ENCODE measurements around the gene KEL.

DNA sequence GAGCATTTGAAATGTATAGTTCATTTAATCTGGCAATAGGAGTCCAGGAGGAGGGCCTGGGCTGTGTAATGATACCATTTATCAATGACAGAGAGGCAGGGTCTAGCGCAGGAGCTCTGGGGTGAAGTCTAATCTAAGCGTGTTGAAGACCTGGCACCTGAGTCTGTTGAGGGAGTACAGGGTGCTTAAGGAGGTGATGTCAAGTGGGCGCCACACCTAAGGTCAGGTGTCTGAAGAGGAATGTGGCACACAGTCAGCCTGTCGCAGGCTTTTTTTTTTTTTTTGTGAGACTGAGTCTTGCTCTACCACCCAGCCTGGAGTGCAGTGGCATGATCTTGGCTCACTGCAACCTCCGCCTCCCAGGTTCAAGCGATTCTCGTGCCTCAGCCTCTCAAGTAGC lies 20.6 kb downstream of the KEL start:
- no peak for TF ChIP-seq MXI1 (IDR thresholded peaks at IDR 0.05; ENCODE audit: borderline replicate concordance, low read depth, low read length)
- TF ChIP-seq, protein P1, sequence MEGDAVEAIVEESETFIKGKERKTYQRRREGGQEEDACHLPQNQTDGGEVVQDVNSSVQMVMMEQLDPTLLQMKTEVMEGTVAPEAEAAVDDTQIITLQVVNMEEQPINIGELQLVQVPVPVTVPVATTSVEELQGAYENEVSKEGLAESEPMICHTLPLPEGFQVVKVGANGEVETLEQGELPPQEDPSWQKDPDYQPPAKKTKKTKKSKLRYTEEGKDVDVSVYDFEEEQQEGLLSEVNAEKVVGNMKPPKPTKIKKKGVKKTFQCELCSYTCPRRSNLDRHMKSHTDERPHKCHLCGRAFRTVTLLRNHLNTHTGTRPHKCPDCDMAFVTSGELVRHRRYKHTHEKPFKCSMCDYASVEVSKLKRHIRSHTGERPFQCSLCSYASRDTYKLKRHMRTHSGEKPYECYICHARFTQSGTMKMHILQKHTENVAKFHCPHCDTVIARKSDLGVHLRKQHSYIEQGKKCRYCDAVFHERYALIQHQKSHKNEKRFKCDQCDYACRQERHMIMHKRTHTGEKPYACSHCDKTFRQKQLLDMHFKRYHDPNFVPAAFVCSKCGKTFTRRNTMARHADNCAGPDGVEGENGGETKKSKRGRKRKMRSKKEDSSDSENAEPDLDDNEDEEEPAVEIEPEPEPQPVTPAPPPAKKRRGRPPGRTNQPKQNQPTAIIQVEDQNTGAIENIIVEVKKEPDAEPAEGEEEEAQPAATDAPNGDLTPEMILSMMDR (conservative IDR thresholded peaks at IDR 0.05; ENCODE audit: low read depth, low read length), result no peak
- TF ChIP-seq POLR2A (IDR thresholded peaks at IDR 0.05; ENCODE audit: low read depth, low read length), result no peak
- TF ChIP-seq, protein P2, sequence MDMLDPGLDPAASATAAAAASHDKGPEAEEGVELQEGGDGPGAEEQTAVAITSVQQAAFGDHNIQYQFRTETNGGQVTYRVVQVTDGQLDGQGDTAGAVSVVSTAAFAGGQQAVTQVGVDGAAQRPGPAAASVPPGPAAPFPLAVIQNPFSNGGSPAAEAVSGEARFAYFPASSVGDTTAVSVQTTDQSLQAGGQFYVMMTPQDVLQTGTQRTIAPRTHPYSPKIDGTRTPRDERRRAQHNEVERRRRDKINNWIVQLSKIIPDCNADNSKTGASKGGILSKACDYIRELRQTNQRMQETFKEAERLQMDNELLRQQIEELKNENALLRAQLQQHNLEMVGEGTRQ (IDR thresholded peaks at IDR 0.05; ENCODE audit: low read depth, low read length), result no peak
